Bone marrow (tissue), 2 donors: ENCODE measurements around the gene NDOR1.

Experiments used
- DNase-seq, 2 donors: peaks; one replicate each; lab custom pipeline; 2025; lab: John Stamatoyannopoulos, UW

The NDOR1 gene

GRCh38 chr9:137182836-137183235, 22.7 kb upstream of the NDOR1 start:
- DNase-seq: no peak

- no peak for DNase-seq
These were observed 21.4 kb upstream of the NDOR1 start for GRCh38 chr9:137183980-137184595.

- no peak for DNase-seq
These were observed 20.4 kb upstream of the NDOR1 start for GRCh38 chr9:137184881-137185660.

GRCh38 chr9:137185921-137186320, 19.6 kb upstream of the NDOR1 start:
- no peak for DNase-seq

- DNase-seq: no peak
These were observed 19.1 kb upstream of the NDOR1 start for GRCh38 chr9:137186385-137186784.

GRCh38 chr9:137187386-137187785, 18.1 kb upstream of the NDOR1 start:
- no peak for DNase-seq

- DNase-seq: no peak
These were observed 17.4 kb upstream of the NDOR1 start for GRCh38 chr9:137188086-137188489.

GRCh38 chr9:137188490-137189296, 16.8 kb upstream of the NDOR1 start, which contains the start of the genes ANAPC2 and SSNA1:
ANAPC2 (minus strand) TSS chr9:137188560; CDS start chr9:137188532, 28 bp downstream.
SSNA1 (plus strand) TSS chr9:137188676; CDS start chr9:137188727, 51 bp downstream.
- peak; percentile 70 to 91 for DNase-seq

GRCh38 chr9:137189297-137190295, 15.9 kb upstream of the NDOR1 start:
- DNase-seq: no peak

- no peak for DNase-seq
These were observed 15.1 kb upstream of the NDOR1 start for GRCh38 chr9:137190315-137190856.

GRCh38 chr9:137191245-137191644, 14.3 kb upstream of the NDOR1 start:
- no peak for DNase-seq

GRCh38 chr9:137191691-137192447, 13.6 kb upstream of the NDOR1 start:
- no peak for DNase-seq

- no peak for DNase-seq
These were observed 13.1 kb upstream of the NDOR1 start for GRCh38 chr9:137192448-137192780.

GRCh38 chr9:137192859-137193258, 12.6 kb upstream of the NDOR1 start:
- no peak for DNase-seq

- DNase-seq: no peak
These were observed 11.7 kb upstream of the NDOR1 start for GRCh38 chr9:137193771-137194170.

- DNase-seq: no peak
These were observed 11.1 kb upstream of the NDOR1 start for GRCh38 chr9:137194388-137194787.

GRCh38 chr9:137194909-137195308, 10.6 kb upstream of the NDOR1 start:
- DNase-seq: no peak

- DNase-seq: no peak
These were observed 9.8 kb upstream of the NDOR1 start for GRCh38 chr9:137195525-137196220.

GRCh38 chr9:137198051-137198901, 7.2 kb upstream of the NDOR1 start:
- no peak for DNase-seq
